ENCODE data around the gene ARHGAP6.
"Not testable (repeated sequence)": the region's sequence is repeated elsewhere in the genome, so short reads cannot be mapped to it uniquely, and the experiment has no call there.

The ARHGAP6 gene

DNA sequence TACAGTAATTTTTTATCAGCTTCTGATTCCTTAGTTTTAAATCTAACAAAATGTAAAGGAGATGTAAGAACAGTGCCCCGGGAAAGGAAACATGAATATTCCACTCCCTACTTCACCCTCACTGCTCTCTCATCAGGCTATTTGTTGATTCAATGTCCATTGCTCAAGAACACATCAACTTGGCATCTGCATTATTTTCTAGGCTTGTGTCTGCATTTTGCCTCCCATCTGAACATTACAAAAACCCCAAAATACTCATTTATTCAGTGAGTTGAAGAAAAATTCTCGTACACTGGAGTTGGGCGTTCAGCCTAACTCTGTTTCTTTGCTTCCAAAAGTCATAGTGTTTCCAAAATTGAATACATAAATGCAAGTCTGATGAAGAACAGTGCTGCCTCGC, 25.6 kb downstream of the ARHGAP6 start:
- Histone ChIP-seq H3K4me3 (ENCODE audit: low read depth in 1 of 2, low read length in 2 of 2) (no peak overlapping the region), H3K9me3 (ENCODE audit: control insufficient read depth in 1 of 2, low read length in 2 of 2) (no peaks in the 10 kb centered on the region)

GRCh38 chrX:11632732-11633131, 33.0 kb downstream of the ARHGAP6 start:
- peaks cover 0 to 3% of the 10 kb centered on the region in 2 donors for H3K4me1 ChIP-seq (ENCODE audit: control insufficient read depth in 1 of 2, insufficient read depth in 2 of 2, low read length in 2 of 2)
- no peaks in the 10 kb centered on the region for H3K36me3 ChIP-seq (ENCODE audit: control insufficient read depth in 1 of 2, insufficient read depth in 2 of 2, low read length in 2 of 2)
- H3K4me3 ChIP-seq (ENCODE audit: low read depth in 1 of 2, low read length in 2 of 2) = no peak overlapping the region
- no peak overlapping the region for H3K27ac ChIP-seq (ENCODE audit: low read length)
- H3K9me3 ChIP-seq (ENCODE audit: control insufficient read depth in 1 of 2, low read length in 2 of 2) = no peaks in the 10 kb centered on the region
- H3K27me3 ChIP-seq (ENCODE audit: low read depth, low read length) = no peaks in the 10 kb centered on the region

More for the DNA sequence above, 25.6 kb downstream of the ARHGAP6 start:
- H3K36me3 ChIP-seq (ENCODE audit: control insufficient read depth in 1 of 2, insufficient read depth in 2 of 2, low read length in 2 of 2) = no peaks in the 10 kb centered on the region
- H3K4me1 ChIP-seq (ENCODE audit: control insufficient read depth in 1 of 2, insufficient read depth in 2 of 2, low read length in 2 of 2) = peaks cover 0 to 8% of the 10 kb centered on the region in 2 donors
- peak overlapping the region; percentile 8 for H3K27ac ChIP-seq (ENCODE audit: low read length)
- H3K27me3 ChIP-seq (ENCODE audit: low read depth, low read length) = no peaks in the 10 kb centered on the region

GRCh38 chrX:11629593-11630211, 36.0 kb downstream of the ARHGAP6 start:
- Histone ChIP-seq H3K27ac (ENCODE audit: low read length) (no peak overlapping the region), H3K27me3 (ENCODE audit: low read depth, low read length) (no peaks in the 10 kb centered on the region), H3K4me1 (ENCODE audit: control insufficient read depth in 1 of 2, insufficient read depth in 2 of 2, low read length in 2 of 2) (no peaks in the 10 kb centered on the region), H3K36me3 (ENCODE audit: control insufficient read depth in 1 of 2, insufficient read depth in 2 of 2, low read length in 2 of 2) (no peaks in the 10 kb centered on the region), H3K9me3 (ENCODE audit: control insufficient read depth in 1 of 2, low read length in 2 of 2) (no peaks in the 10 kb centered on the region), H3K4me3 (ENCODE audit: low read depth in 1 of 2, low read length in 2 of 2) (no peak overlapping the region)

DNA sequence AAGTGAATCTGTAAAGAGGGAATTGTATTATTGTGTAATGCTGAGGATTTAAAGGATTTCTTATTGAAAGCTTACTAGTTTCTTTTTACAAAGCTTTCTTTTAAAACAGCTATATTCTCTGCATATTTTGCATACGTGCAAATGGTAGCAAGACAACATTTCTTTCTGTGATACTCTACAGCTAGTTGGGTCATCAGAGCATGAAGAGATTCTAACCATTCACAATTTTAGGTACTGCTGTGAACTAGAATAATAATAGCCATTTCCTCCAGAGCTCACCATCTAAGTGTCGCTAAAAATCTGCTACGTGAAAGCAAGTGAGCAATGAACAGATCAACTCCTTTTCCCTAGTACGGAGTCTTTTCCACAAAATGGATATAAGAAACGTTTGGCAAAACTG, 37.3 kb downstream of the ARHGAP6 start:
- no peaks in the 10 kb centered on the region for H3K9me3 ChIP-seq (ENCODE audit: control insufficient read depth in 1 of 2, low read length in 2 of 2)
- H3K36me3 ChIP-seq (ENCODE audit: control insufficient read depth in 1 of 2, insufficient read depth in 2 of 2, low read length in 2 of 2) = no peaks in the 10 kb centered on the region
- no peaks in the 10 kb centered on the region for H3K4me1 ChIP-seq (ENCODE audit: control insufficient read depth in 1 of 2, insufficient read depth in 2 of 2, low read length in 2 of 2)
- no peak overlapping the region for H3K27ac ChIP-seq (ENCODE audit: low read length)
- no peaks in the 10 kb centered on the region for H3K27me3 ChIP-seq (ENCODE audit: low read depth, low read length)
- no peak overlapping the region for H3K4me3 ChIP-seq (ENCODE audit: low read depth in 1 of 2, low read length in 2 of 2)

DNA sequence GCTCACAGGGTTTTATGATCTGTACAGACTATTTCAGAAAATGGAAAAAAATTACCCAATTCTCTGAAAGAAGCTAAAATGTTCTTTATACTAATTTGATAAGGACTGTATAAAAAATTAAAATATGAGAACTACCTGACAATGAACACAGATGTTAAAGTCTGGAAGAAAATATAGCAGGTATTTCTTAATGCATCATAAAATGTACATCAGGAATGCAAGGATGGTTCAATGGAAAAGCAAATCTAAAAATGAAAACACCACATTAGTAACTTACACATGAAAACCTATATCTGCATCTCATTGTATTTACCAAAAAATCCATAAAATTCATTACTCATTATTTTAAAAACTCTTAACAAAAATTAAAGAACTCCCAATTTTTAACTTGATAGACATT, 39.4 kb downstream of the ARHGAP6 start:
- H3K36me3 ChIP-seq (ENCODE audit: control insufficient read depth in 1 of 2, insufficient read depth in 2 of 2, low read length in 2 of 2) = no peaks in the 10 kb centered on the region
- H3K4me3 ChIP-seq (ENCODE audit: low read depth in 1 of 2, low read length in 2 of 2) = no peak overlapping the region
- H3K9me3 ChIP-seq (ENCODE audit: control insufficient read depth in 1 of 2, low read length in 2 of 2) = no peaks in the 10 kb centered on the region
- no peaks in the 10 kb centered on the region for H3K27me3 ChIP-seq (ENCODE audit: low read depth, low read length)
- no peaks in the 10 kb centered on the region for H3K4me1 ChIP-seq (ENCODE audit: control insufficient read depth in 1 of 2, insufficient read depth in 2 of 2, low read length in 2 of 2)
- H3K27ac ChIP-seq (ENCODE audit: low read length) = no peak overlapping the region

DNA sequence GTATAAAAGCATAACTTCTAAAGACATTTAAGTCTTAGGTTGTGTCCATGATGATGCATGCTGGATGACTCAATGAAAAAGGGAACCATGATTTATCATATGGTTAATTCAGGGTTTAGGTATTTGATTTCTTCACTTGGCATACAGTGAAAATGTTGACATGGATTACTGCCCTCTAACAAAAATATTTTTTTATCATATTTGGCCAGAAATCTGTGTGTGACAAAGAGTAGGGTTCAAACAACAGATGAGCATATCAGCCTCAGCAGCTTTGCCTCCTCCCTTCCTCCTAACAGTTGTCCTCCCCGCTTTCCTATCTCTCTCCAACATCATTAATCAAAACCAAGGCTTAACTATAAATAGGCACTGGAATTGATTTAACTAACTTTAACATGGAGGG, 46.3 kb downstream of the ARHGAP6 start:
- Histone ChIP-seq H3K4me3 (ENCODE audit: low read depth in 1 of 2, low read length in 2 of 2) (no peak overlapping the region), H3K9me3 (ENCODE audit: control insufficient read depth in 1 of 2, low read length in 2 of 2) (no peaks in the 10 kb centered on the region), H3K36me3 (ENCODE audit: control insufficient read depth in 1 of 2, insufficient read depth in 2 of 2, low read length in 2 of 2) (no peaks in the 10 kb centered on the region), H3K27ac (ENCODE audit: low read length) (no peak overlapping the region), H3K27me3 (ENCODE audit: low read depth, low read length) (no peaks in the 10 kb centered on the region), H3K4me1 (ENCODE audit: control insufficient read depth in 1 of 2, insufficient read depth in 2 of 2, low read length in 2 of 2) (no peaks in the 10 kb centered on the region)

DNA sequence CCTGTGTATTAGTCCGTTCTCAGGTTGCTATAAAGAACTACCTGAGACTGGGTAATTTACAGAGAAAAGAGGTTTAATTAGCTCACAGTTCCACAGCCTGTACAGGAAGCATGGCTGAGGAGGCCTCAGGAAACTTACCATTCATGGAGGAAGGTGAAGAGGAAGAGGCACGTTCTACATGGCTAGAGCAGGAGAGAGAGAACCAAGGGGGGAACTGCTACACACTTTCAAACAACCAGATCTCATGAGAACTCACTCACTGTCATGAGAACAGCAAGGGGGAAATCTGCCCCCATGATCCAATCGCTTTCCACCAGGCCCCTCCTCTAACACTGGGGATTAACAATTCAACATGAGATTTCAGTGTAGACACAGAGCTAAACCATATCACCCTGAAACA, 51.5 kb downstream of the ARHGAP6 start:
- not testable (repeated sequence) for H3K27me3 ChIP-seq (ENCODE audit: low read depth, low read length); H3K27ac ChIP-seq (ENCODE audit: low read length); H3K4me1 ChIP-seq (ENCODE audit: control insufficient read depth in 1 of 2, insufficient read depth in 2 of 2, low read length in 2 of 2); H3K9me3 ChIP-seq (ENCODE audit: control insufficient read depth in 1 of 2, low read length in 2 of 2); H3K36me3 ChIP-seq (ENCODE audit: control insufficient read depth in 1 of 2, insufficient read depth in 2 of 2, low read length in 2 of 2); H3K4me3 ChIP-seq (ENCODE audit: low read depth in 1 of 2, low read length in 2 of 2)

DNA sequence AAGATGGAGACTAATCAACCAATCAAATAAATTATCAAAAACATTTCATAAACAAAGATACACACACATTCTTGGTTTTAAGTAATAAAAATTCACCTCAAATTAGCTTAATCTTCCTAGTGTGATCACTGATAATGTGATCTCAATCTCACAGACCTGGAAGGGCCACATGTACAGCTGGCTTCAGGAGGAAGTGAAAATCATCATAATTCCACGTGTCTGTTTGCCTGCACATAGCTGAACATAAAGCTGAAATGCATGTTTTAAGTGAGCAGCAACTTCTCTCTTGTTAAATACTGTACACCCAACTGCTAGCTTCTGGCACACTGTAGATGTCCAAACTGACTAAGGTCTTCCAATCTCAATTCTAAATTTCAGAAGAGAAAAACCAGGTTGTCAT, 53.8 kb downstream of the ARHGAP6 start:
- no peak overlapping the region for H3K4me3 ChIP-seq (ENCODE audit: low read depth in 1 of 2, low read length in 2 of 2)
- no peaks in the 10 kb centered on the region for H3K4me1 ChIP-seq (ENCODE audit: control insufficient read depth in 1 of 2, insufficient read depth in 2 of 2, low read length in 2 of 2)
- no peaks in the 10 kb centered on the region for H3K36me3 ChIP-seq (ENCODE audit: control insufficient read depth in 1 of 2, insufficient read depth in 2 of 2, low read length in 2 of 2)

GRCh38 chrX:11611161-11611560, 54.6 kb downstream of the ARHGAP6 start:
- Histone ChIP-seq H3K36me3 (ENCODE audit: control insufficient read depth in 1 of 2, insufficient read depth in 2 of 2, low read length in 2 of 2) (no peaks in the 10 kb centered on the region), H3K4me1 (ENCODE audit: control insufficient read depth in 1 of 2, insufficient read depth in 2 of 2, low read length in 2 of 2) (no peaks in the 10 kb centered on the region), H3K4me3 (ENCODE audit: low read depth in 1 of 2, low read length in 2 of 2) (no peak overlapping the region), H3K27me3 (ENCODE audit: low read depth, low read length) (no peaks in the 10 kb centered on the region), H3K27ac (ENCODE audit: low read length) (no peak overlapping the region), H3K9me3 (ENCODE audit: control insufficient read depth in 1 of 2, low read length in 2 of 2) (no peaks in the 10 kb centered on the region)

More for the DNA sequence above, 53.8 kb downstream of the ARHGAP6 start:
- Histone ChIP-seq H3K9me3 (ENCODE audit: control insufficient read depth in 1 of 2, low read length in 2 of 2) (no peaks in the 10 kb centered on the region), H3K27ac (ENCODE audit: low read length) (no peak overlapping the region), H3K27me3 (ENCODE audit: low read depth, low read length) (no peaks in the 10 kb centered on the region)

DNA sequence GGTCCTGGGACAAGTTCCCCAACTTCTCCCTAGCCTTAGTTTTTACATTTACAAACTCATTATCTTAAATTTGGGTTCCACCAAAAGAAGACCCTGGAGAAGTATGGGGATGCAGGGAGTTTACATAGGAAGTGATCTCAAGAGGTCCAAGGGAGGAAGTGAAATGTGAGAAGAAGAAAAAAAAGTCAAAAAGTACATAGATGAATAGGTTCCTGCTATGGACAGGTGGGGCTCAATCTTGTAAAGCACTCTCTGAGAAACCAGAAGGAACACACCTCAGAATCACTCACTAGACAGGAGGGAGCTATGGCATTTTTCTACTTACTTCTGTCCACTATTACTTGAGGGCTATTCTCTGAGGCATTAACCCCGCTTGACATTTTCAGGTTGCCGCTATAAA, 56.6 kb downstream of the ARHGAP6 start:
- Histone ChIP-seq H3K27ac (ENCODE audit: low read length) (no peak overlapping the region), H3K36me3 (ENCODE audit: control insufficient read depth in 1 of 2, insufficient read depth in 2 of 2, low read length in 2 of 2) (no peaks in the 10 kb centered on the region), H3K9me3 (ENCODE audit: control insufficient read depth in 1 of 2, low read length in 2 of 2) (no peaks in the 10 kb centered on the region), H3K27me3 (ENCODE audit: low read depth, low read length) (no peaks in the 10 kb centered on the region), H3K4me1 (ENCODE audit: control insufficient read depth in 1 of 2, insufficient read depth in 2 of 2, low read length in 2 of 2) (no peaks in the 10 kb centered on the region), H3K4me3 (ENCODE audit: low read depth in 1 of 2, low read length in 2 of 2) (no peak overlapping the region)

GRCh38 chrX:11606408-11606807, 59.3 kb downstream of the ARHGAP6 start:
- Histone ChIP-seq H3K27ac (ENCODE audit: low read length) (no peak overlapping the region), H3K4me1 (ENCODE audit: control insufficient read depth in 1 of 2, insufficient read depth in 2 of 2, low read length in 2 of 2) (no peaks in the 10 kb centered on the region), H3K27me3 (ENCODE audit: low read depth, low read length) (no peaks in the 10 kb centered on the region), H3K4me3 (ENCODE audit: low read depth in 1 of 2, low read length in 2 of 2) (no peak overlapping the region), H3K36me3 (ENCODE audit: control insufficient read depth in 1 of 2, insufficient read depth in 2 of 2, low read length in 2 of 2) (no peaks in the 10 kb centered on the region), H3K9me3 (ENCODE audit: control insufficient read depth in 1 of 2, low read length in 2 of 2) (no peaks in the 10 kb centered on the region)

GRCh38 chrX:11600578-11600977, 65.1 kb downstream of the ARHGAP6 start:
- no peaks in the 10 kb centered on the region for H3K4me1 ChIP-seq (ENCODE audit: control insufficient read depth in 1 of 2, insufficient read depth in 2 of 2, low read length in 2 of 2)
- H3K4me3 ChIP-seq (ENCODE audit: low read depth in 1 of 2, low read length in 2 of 2) = no peak overlapping the region
- H3K27me3 ChIP-seq (ENCODE audit: low read depth, low read length) = no peaks in the 10 kb centered on the region
- H3K9me3 ChIP-seq (ENCODE audit: control insufficient read depth in 1 of 2, low read length in 2 of 2) = no peaks in the 10 kb centered on the region
- H3K36me3 ChIP-seq (ENCODE audit: control insufficient read depth in 1 of 2, insufficient read depth in 2 of 2, low read length in 2 of 2) = no peaks in the 10 kb centered on the region
- no peak overlapping the region for H3K27ac ChIP-seq (ENCODE audit: low read length)
